Right atrium auricular region (tissue), 2 donors: ENCODE results near the gene OSM. TPM values are rescaled to one million over a fixed set of nuclear protein-coding genes. Genes with fewer than 3 reads are reported as not detected.

Experiments
- DNase-seq: peaks from one replicate; pipeline ENCODE4 v3.0.0-alpha.2; 2019; ENCODE audit warnings: low spot score
- H3K27ac ChIP-seq, 2 donors: fragments of 200-600 bp; sonication (generic); 1 replicate in 1 of 2; 2 replicates in 1 of 2; pipeline ENCODE4 v1.5.1; 2016 to 2019
- H3K27me3 ChIP-seq, 2 donors: fragments of 200-600 bp; sonication (generic); one replicate each; pipeline versions ENCODE4 v1.5.1 to v1.6.0; 2017 to 2019
- H3K36me3 ChIP-seq: fragments of 200-600 bp; sonication (generic); one replicate; pipeline ENCODE4 v1.5.1; 2016
- H3K4me1 ChIP-seq, 2 donors: fragments of 200-600 bp; sonication (generic); one replicate each; pipeline versions ENCODE4 v1.5.1 to v1.6.0; 2017 to 2019
- H3K4me3 ChIP-seq, 2 donors: fragments of 200-600 bp; sonication (generic); 1 replicate in 1 of 2; 2 replicates in 1 of 2; pipeline ENCODE4 v1.5.1; 2017 to 2019; ENCODE audit warnings: mild to moderate bottlenecking in 1 of 2, moderate library complexity in 1 of 2
- H3K9me3 ChIP-seq, 2 donors: fragments of 200-600 bp; sonication (generic); one replicate each; pipeline ENCODE4 v1.5.1; 2019
- total RNA-seq, 2 donors: library from RNA; depleted of rRNA; stranded (reverse); fragments of >200 nt; gene quantifications; one replicate each; pipeline ENCODE4 v1.1.0, GENCODE V29; 2016
- TF ChIP-seq, protein P1 (sequence below), 2 donors: fragments of 200-600 bp; sonication (generic); IDR thresholded peaks; one replicate each; pipeline ENCODE4 v1.5.1; 2019; ENCODE audit warnings: antibody characterized with exemption in 2 of 2

OSM gene
- total RNA-seq, 2 donors from 2014 or later, result 0.63 to 1.6 TPM

- Histone ChIP-seq H3K9me3 (no peaks in the 10 kb centered on the region), H3K4me3 (peak overlapping the region in 1 of 2 donors; percentile 4), H3K4me1 (peaks cover 0 to 38% of the 10 kb centered on the region in 2 donors), H3K27ac (peak overlapping the region in 1 of 2 donors; percentile 48), H3K27me3 (no peaks in the 10 kb centered on the region), H3K36me3 (no peaks in the 10 kb centered on the region)
- TF ChIP-seq, protein P1, sequence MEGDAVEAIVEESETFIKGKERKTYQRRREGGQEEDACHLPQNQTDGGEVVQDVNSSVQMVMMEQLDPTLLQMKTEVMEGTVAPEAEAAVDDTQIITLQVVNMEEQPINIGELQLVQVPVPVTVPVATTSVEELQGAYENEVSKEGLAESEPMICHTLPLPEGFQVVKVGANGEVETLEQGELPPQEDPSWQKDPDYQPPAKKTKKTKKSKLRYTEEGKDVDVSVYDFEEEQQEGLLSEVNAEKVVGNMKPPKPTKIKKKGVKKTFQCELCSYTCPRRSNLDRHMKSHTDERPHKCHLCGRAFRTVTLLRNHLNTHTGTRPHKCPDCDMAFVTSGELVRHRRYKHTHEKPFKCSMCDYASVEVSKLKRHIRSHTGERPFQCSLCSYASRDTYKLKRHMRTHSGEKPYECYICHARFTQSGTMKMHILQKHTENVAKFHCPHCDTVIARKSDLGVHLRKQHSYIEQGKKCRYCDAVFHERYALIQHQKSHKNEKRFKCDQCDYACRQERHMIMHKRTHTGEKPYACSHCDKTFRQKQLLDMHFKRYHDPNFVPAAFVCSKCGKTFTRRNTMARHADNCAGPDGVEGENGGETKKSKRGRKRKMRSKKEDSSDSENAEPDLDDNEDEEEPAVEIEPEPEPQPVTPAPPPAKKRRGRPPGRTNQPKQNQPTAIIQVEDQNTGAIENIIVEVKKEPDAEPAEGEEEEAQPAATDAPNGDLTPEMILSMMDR (IDR thresholded peaks at IDR 0.05), result no peak
- peak; percentile 65 for DNase-seq
Measured at GRCh38 chr22:30253205-30253852, 13.3 kb downstream of the OSM start.

- H3K27ac ChIP-seq, result peak overlapping the region; percentile 21 to 48
- H3K4me1 ChIP-seq, result peaks cover 0 to 38% of the 10 kb centered on the region in 2 donors
Measured at GRCh38 chr22:30252411-30253204, 14.0 kb downstream of the OSM start.

DNA sequence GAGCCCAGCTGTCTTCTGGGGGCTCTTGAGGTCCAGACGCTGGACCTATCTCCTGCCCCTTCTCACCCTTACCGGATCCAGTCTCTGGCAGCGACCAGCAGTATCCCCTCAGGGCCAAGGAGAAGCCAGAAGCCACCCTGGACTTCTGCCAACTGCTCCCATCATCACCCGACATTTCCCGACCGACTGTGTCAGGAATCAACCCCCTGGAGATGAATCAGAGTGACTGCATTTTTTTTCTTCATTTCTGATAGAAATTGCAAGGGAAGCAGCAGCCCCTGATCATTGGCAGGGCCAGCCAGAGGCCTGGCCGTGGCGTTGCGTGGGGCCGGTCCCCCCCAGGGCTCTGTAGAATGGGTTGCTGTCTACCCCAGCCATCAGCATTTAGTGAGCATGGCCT is 14.9 kb downstream of the OSM start:
- Histone ChIP-seq H3K36me3 (no peaks in the 10 kb centered on the region), H3K9me3 (no peaks in the 10 kb centered on the region), H3K27ac (no peak overlapping the region), H3K4me3 (no peak overlapping the region), H3K27me3 (peaks cover 0 to 4% of the 10 kb centered on the region in 2 donors), H3K4me1 (peaks cover 0 to 43% of the 10 kb centered on the region in 2 donors)
- TF ChIP-seq, protein P1 (IDR thresholded peaks at IDR 0.05), result no peak
- DNase-seq, result no peak

More at GRCh38 chr22:30252411-30253204, 14.0 kb downstream of the OSM start:
- no peak for DNase-seq
- Histone ChIP-seq H3K9me3 (no peaks in the 10 kb centered on the region), H3K4me3 (no peak overlapping the region), H3K27me3 (no peaks in the 10 kb centered on the region), H3K36me3 (no peaks in the 10 kb centered on the region)
- TF ChIP-seq, protein P1 (IDR thresholded peaks at IDR 0.05), result no peak

DNA sequence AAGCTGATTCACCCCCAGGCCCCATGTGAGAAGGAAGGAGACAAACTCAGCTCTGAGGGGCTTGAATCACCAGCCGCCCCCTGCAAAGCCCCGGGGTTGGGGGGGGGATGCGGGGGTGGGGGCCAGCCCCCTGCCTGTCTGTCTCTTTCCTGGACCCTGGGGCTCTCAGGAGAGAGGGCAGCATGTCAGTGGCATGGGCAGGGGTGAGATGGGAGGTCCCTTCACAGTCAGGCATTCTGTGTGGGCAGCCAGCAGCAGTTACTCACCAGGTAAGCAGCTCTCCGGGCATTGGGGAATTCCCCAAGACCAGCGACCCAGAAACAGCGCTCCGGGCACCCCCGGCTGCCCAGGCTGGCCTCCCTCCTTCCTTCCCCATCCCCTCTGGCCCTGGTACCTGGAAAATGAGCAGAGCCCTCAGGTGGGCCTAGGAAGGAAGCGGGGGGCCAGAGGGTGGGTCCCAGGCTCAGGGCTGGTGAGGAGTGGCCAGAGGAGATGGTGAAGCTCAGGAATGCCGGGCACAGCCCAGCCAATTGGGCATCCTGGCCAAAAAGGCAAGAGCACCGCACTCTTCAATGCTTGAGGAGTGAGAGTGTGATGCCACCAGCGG is 15.9 kb downstream of the OSM start:
- H3K9me3 ChIP-seq, result no peaks in the 10 kb centered on the region
- peak overlapping the region in 1 of 2 donors; percentile 22 for H3K27ac ChIP-seq
- H3K27me3 ChIP-seq, result peaks cover 0 to 4% of the 10 kb centered on the region in 2 donors
- TF ChIP-seq, protein P1 (IDR thresholded peaks at IDR 0.05), result no peak
- no peaks in the 10 kb centered on the region for H3K36me3 ChIP-seq
- no peak for DNase-seq
- H3K4me1 ChIP-seq, result peaks cover 0 to 45% of the 10 kb centered on the region in 2 donors
- no peak overlapping the region for H3K4me3 ChIP-seq

GRCh38 chr22:30250039-30250565 is 16.5 kb downstream of the OSM start:
- no peak overlapping the region for H3K27ac ChIP-seq
- H3K27me3 ChIP-seq, result peaks cover 0 to 4% of the 10 kb centered on the region in 2 donors
- DNase-seq, result no peak
- no peak overlapping the region for H3K4me3 ChIP-seq
- H3K36me3 ChIP-seq, result no peaks in the 10 kb centered on the region
- H3K4me1 ChIP-seq, result peaks cover 0 to 47% of the 10 kb centered on the region in 2 donors
- no peaks in the 10 kb centered on the region for H3K9me3 ChIP-seq
- TF ChIP-seq, protein P1 (IDR thresholded peaks at IDR 0.05), result no peak
